HG03378 (cell line): ENCODE measurements around the gene MAPK1.
"Not testable (repeated sequence)": the region's sequence is repeated elsewhere in the genome, so short reads cannot be mapped to it uniquely, and the experiment has no call there.

Experiments
- ATAC-seq: cut with Tn5 transposase; IDR thresholded peaks from one replicate; pipeline ENCODE4 v1.9.1; 2021; ENCODE audit warnings: mild to moderate bottlenecking, moderate library complexity; ENCODE audit not compliant: unreplicated experiment

MAPK1 gene

GRCh38 chr22:21882754-21883333, 15.4 kb upstream of the MAPK1 start:
- not testable (repeated sequence) for ATAC-seq

GRCh38 chr22:21881841-21882753, 14.7 kb upstream of the MAPK1 start:
- ATAC-seq: no peak

- ATAC-seq: no peak
Measured at GRCh38 chr22:21876486-21877176, 9.2 kb upstream of the MAPK1 start.

GRCh38 chr22:21874953-21875352, 7.5 kb upstream of the MAPK1 start:
- not testable (repeated sequence) for ATAC-seq

- no peak for ATAC-seq
Measured at GRCh38 chr22:21873619-21874018, 6.2 kb upstream of the MAPK1 start.

GRCh38 chr22:21872741-21873140, 5.3 kb upstream of the MAPK1 start:
- ATAC-seq: not testable (repeated sequence)

- no peak for ATAC-seq
Measured at GRCh38 chr22:21868651-21869050, 1.2 kb upstream of the MAPK1 start.

GRCh38 chr22:21866833-21867527, 465 bp downstream of the MAPK1 start:
- ATAC-seq: no peak

- no peak for ATAC-seq
Measured at GRCh38 chr22:21865041-21865440, 2.4 kb downstream of the MAPK1 start.

- ATAC-seq: no peak
Measured at GRCh38 chr22:21862386-21863245, 4.8 kb downstream of the MAPK1 start.

- ATAC-seq: no peak
Measured at GRCh38 chr22:21861851-21862250, 5.6 kb downstream of the MAPK1 start.

GRCh38 chr22:21861264-21861848, 6.1 kb downstream of the MAPK1 start:
- ATAC-seq: no peak

- no peak for ATAC-seq
Measured at GRCh38 chr22:21860491-21861039, 6.9 kb downstream of the MAPK1 start.

- ATAC-seq: no peak
Measured at GRCh38 chr22:21858025-21858764, 9.2 kb downstream of the MAPK1 start.

- no peak for ATAC-seq
Measured at GRCh38 chr22:21857481-21857914, 9.9 kb downstream of the MAPK1 start.

GRCh38 chr22:21856868-21857267, 10.6 kb downstream of the MAPK1 start:
- no peak for ATAC-seq

GRCh38 chr22:21856197-21856596, 11.2 kb downstream of the MAPK1 start:
- no peak for ATAC-seq

GRCh38 chr22:21855676-21856075, 11.8 kb downstream of the MAPK1 start:
- no peak for ATAC-seq

GRCh38 chr22:21850660-21851059, 16.8 kb downstream of the MAPK1 start:
- ATAC-seq: no peak
